GM18520 (cell line): ENCODE data around the gene ZC3H10.

Source experiments
- ATAC-seq: cut with Tn5 transposase; IDR thresholded peaks from one replicate; pipeline ENCODE4 v1.9.1; 2021; ENCODE audit not compliant: unreplicated experiment

Gene ZC3H10

GRCh38 chr12:56127485-56127887, 9.4 kb downstream of the ZC3H10 start:
- ATAC-seq, result no peak

DNA sequence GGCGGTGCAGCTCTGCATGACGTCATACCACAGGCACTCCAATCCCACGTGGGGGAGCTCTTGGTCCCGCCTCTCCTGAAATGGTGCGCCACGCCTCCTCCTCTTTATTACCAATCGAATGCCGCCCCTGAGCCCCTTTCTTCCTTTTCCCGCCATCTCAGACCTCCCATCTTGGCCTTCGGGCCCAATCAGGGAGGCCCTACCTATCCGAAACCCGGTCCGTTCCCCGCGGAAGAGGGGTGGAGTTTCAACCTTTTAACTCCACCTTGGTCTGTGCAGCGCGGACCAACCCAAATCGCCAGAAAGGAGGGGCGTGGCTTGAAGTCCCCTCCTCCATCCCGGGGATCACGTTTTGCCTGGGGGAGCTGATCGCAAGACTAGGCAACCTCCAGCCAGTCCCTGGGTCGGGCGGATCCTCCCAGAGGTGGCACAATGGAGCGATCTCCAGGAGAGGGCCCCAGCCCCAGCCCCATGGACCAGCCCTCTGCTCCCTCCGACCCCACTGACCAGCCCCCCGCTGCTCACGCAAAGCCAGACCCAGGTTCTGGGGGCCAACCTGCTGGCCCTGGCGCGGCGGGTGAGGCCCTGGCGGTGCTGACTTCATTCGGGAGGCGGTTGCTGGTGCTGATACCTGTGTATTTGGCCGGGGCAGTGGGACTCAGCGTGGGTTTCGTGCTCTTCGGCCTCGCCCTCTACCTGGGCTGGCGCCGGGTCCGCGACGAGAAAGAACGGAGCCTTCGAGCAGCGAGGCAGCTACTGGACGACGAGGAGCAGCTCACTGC, 10.0 kb downstream of the ZC3H10 start, which contains the start of gene ESYT1:
ESYT1 (plus strand) TSS at position 380 of the 782 bp plus-strand sequence; CDS start at position 433, 53 bp downstream.
- peak; percentile 92 for ATAC-seq

GRCh38 chr12:56128670-56129205, 10.7 kb downstream of the ZC3H10 start:
- no peak for ATAC-seq

GRCh38 chr12:56129206-56129941, 11.3 kb downstream of the ZC3H10 start:
- ATAC-seq, result no peak

DNA sequence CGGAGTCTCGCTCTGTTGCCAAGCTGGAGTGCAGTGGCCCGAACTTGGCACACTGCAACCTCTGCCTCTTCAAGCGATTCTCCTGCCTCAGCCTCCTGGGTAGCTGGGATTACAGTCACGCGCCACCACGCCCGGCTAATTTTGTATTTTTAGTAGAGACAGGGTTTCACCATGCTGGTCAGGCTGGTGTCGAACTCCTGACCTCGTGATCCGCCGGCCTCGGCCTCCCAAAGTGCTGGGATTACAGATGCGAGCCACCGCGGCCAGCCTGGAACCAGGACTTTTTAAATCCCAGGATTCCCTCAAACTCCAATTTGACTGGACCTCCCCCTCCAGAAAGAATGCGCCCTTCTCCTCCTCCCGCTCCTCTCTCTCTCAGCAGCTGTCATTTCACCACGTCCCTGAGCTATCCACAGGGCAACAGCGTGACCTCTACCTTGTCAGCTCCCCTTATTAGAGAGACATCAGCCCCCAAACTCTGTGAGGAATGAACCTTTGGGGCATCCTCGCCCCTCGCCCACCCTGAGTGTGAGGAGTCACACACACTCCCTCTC, 12.0 kb downstream of the ZC3H10 start:
- ATAC-seq, result no peak

GRCh38 chr12:56130876-56131275, 12.8 kb downstream of the ZC3H10 start:
- ATAC-seq, result no peak

GRCh38 chr12:56134897-56135296, 16.8 kb downstream of the ZC3H10 start:
- ATAC-seq, result no peak

DNA sequence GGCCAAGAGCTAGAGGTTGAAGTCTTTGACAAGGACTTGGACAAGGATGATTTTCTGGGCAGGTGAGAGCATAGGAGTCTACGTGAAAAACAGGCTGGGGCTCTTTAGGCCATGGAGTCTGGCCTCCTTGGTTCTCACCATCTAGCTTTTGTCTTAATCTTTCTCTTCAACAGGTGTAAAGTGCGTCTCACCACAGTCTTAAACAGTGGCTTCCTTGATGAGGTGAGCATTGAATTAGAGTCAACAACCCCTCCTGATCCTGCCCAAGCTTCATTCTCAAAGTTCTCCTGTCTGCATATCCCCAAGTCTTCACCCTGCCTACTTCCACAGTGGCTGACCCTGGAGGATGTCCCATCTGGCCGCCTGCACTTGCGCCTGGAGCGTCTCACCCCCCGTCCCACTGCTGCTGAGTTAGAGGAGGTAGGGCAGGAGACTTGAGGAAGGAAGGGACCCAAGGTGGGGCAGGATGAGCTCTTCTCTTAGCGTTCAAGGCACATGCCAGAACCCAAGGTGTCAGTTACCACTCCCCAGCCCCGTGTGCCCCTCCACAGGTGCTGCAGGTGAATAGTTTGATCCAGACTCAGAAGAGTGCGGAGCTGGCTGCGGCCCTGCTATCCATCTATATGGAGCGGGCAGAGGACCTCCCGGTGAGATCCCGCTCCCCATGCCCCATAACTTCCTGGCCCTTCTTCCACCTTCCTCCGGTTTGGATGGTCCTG, 19.9 kb downstream of the ZC3H10 start:
- no peak for ATAC-seq

DNA sequence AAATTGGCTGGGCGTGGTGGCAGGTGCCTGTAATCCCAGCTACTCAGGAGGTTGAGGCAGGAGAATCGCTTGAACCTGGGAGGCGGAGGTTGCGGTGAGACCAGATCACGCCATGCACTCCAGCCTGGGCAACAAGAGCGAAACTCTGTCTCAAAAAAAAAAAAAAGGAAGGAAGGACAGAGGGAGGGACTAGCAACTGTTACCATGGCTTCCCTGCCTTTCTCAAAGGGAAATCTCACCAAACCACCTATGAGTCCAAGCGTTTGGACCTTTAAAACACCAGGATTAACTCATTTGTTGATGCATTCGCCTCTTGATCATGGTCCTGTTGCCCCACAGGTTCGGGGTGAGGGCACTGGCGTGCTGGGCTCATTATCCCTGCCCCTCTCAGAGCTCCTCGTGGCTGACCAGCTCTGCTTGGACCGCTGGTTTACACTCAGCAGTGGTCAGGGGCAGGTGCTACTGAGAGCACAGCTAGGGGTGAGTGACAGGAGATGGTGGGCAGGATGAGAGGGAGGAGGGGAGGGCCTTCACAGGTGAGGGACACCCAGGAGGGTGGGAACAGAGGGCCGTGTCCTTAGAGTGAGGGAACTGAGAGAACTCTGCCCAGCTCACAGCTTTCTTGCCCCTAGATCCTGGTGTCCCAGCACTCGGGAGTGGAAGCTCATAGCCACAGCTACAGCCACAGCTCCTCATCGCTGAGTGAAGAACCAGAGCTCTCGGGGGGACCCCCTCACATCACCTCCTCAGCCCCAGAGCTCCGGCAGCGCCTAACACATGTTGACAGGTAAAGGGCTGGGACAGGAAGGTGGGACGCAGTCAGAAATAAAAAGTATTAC, 24.1 kb downstream of the ZC3H10 start:
- ATAC-seq, result no peak

DNA sequence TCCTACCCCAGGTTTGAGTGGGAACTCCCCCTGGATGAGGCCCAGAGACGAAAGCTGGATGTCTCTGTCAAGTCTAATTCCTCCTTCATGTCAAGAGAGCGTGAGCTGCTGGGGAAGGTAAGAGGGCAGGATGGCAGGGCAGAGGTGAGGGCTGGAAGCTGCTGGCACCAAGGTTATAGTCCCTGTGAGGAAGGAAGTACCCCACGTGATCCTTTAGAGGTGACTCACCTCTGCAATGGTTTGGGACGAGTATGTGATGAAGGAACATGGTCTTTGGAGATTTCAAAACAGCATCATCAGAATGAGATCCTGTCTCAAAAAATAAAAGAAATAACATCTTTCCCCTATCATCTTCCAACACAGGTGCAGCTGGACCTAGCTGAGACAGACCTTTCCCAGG, 25.2 kb downstream of the ZC3H10 start:
- no peak for ATAC-seq

DNA sequence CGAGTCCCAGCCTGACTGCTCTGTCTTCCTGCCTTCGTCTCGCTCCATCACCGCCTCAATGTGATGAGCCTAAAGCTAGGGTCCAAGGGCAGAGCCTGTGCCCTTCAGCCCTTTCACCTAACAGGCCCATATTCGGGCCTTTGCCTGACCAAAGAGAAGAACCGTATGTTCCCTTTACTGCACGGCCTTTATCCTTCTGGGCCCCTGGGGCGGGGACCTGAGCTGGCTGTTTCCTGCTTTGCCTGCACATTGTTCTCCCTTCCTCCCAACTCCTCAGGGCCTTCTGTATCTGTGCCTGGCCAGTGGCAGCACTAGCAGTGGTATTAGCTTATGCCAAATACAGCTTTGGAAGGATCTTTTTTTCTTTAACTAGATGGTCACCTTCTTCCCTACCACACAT, 25.8 kb downstream of the ZC3H10 start:
- no peak for ATAC-seq

DNA sequence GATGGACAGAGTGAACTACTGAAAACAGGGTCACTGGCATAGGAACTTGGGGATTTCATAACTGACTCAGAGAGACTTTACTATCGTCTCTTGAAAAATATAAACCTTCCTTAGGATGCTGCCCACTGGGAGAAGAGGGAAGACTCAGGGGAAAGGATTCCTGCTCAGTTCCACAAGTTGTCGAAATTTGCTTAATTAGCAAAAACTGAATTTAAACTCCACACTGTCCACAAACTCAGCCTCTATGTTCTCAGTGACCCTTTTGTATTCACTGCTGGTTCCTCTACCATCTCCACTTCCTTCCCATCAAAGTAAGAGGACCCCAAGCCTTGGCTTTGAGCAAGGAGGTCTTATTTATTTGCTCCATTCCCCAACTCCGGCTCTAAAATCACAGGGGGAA, 27.2 kb downstream of the ZC3H10 start:
- no peak for ATAC-seq

DNA sequence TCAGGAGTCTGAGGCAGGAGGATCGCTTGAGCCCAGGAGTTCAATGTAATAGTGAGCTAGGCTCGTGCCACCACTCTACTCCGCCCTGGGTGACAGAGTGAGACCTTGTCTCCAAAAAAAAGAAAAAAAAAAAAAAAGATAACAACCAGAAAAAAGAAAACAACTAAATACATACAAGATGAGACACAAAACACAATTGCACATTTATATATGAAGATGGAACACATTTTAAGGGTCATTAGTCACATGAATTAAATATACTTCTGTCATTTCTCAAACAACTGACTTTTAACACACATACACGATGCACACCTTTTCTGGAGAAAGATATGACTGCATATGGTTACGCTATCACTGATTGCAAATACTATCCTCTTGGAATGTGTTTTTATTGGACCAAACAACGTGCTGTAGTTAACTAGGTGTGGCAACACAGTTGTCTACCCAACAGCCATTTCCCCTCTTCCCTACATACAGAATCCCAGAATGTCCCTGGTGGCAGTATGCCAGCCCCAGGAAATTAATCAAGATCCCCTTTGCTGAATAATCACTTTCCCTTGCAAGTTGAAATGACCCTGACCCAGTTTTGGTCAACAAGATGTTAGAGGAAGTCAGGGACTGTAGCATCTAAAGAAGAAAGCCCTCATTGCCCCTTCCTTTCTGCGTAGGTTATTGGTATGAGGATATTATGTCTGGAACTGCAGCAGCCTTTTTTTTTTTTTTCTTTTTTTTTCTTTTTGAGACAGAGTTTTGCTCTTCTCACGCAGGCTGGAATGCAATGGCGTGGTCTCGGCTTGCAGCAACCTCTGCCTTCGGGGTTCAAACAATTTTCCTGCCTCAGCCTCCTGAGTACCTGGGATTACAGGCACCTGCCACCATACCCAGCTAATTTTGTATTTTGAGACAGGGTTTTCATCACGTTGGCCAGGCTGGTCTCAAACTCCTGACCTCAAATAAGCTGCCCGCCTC, 28.7 kb downstream of the ZC3H10 start:
- ATAC-seq, result no peak

DNA sequence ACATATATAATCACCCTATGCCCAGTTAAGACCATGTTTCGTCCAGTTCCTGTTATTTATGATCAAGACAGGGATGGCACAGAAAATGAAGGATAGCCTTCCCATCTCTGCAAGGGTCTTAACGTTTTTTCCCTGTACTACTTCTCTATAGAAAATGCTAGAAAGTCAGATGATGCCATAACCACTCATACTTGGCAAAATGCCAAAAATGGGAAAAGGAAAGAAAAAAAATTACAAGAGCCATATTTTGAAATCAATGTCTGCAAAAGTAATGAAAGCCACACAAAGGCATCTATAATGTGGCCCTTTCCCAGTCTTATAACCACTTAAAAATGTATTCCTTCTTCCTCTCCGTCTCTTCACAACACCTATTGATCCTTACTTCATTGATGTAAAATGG, 32.5 kb downstream of the ZC3H10 start:
- no peak for ATAC-seq

- peak; percentile 30 for ATAC-seq
Observed at GRCh38 chr12:56151672-56152131, 33.6 kb downstream of the ZC3H10 start.

DNA sequence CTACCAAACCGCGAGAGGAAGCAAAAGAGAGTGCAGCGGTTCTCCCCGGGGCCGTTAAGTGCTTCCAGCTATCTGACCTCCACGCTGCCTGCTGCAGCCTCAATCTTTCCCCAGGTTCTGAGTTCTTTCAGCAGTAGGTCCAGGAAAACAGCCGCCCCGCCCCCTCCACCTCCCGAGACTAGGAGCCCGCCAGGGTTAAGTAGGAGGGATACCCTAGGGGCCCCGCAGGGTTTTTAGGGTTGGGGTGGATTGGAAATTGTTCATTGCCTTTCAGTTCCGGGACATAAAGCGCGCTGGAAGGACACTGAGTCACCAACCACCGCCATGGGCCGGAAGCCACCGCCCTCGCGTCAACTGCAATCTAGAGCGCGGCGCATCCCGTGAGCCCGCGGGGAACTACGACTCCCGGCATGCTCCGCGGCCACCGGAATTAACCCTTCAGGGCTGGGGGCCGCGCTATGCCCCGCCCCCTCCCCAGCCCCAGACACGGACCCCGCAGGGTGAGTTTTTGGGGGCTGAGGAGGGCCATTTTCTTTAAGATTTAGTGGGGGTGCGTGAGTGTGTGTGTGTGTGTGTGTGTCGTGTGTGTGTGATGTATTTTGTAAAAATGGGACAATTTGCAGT, 34.2 kb downstream of the ZC3H10 start, which contains the start of gene MYL6B:
MYL6B (plus strand) TSS at position 456 of the 624 bp plus-strand sequence. CDS start 1,332 bp downstream, outside the sequence.
- ATAC-seq, result peak; percentile 90

DNA sequence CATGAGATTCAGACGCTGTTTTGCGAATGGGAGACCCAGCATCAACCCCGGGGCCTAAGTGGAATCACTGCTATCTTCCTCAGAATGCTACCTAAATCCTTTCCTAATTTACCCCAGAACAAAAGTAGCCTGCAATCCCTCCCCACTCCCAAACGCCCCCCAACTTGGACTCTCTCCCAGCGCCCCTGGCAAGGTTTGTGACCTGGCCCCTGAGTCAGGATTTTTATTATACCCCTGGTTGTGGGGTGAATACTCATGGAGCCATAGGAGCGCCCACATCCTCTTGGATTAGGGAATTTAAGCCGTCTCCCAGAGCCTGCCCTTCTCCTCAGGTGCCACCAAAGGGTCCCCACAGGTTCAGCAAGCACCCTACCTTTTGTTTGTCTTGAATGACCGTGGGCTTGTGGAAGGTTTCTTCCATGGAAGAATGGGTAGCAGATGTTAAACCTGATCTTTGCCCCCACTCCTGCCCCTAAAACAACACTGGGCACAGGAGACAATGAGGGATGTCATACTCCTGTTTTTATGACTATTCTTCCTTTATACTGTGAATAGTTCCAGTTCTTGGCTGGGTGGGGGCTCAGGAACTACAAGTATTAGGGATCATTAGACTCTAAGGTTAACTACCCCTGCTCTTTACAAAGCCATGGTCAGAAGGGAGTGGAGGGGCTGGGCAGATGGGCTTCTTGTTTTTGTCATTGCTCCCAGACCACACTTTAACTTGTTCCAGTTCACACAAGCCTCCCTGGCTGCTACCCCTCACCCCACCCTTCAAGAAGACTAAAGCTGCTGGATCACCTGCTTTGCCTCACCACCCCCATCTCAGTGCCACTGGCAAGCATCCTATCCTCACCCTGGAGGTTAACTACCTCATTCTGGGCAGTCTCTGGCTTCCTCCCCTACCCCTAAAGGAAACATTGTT, 35.0 kb downstream of the ZC3H10 start:
- no peak for ATAC-seq
